Epidermal melanocyte (primary cell): Measurements from ENCODE around the gene GALNT6.

Experiments
- DNase-seq: peaks from one replicate; pipeline ENCODE4 v3.0.0; 2011; ENCODE audit warnings: low spot score; ENCODE audit not compliant: insufficient read length

The GALNT6 gene

GRCh38 chr12:51391283-51392123 lies at the start of gene GALNT6:
GALNT6 (minus strand) TSS chr12:51391406; CDS start chr12:51379781, 11,625 bp downstream.
- no peak for DNase-seq

GRCh38 chr12:51439330-51439729 lies 48.1 kb upstream of the GALNT6 start:
- DNase-seq, result no peak

GRCh38 chr12:51437431-51437830 lies 46.2 kb upstream of the GALNT6 start:
- DNase-seq, result no peak

GRCh38 chr12:51434305-51434704 lies 43.1 kb upstream of the GALNT6 start:
- no peak for DNase-seq

- no peak for DNase-seq
Measured at GRCh38 chr12:51432921-51433320, 41.7 kb upstream of the GALNT6 start.

- no peak for DNase-seq
Measured at GRCh38 chr12:51430196-51430895, 39.1 kb upstream of the GALNT6 start.

GRCh38 chr12:51429700-51430099 lies 38.5 kb upstream of the GALNT6 start:
- DNase-seq, result no peak

- DNase-seq, result no peak
Measured at GRCh38 chr12:51428256-51428655, 37.0 kb upstream of the GALNT6 start.

GRCh38 chr12:51424662-51425539 lies 33.7 kb upstream of the GALNT6 start, which contains the start of gene SLC4A8:
SLC4A8 (plus strand) TSS chr12:51424831; CDS start chr12:51424988, 157 bp downstream.
- peak; percentile 84 for DNase-seq

- DNase-seq, result no peak
Measured at GRCh38 chr12:51424094-51424661, 33.0 kb upstream of the GALNT6 start.

GRCh38 chr12:51421266-51421884 lies 30.2 kb upstream of the GALNT6 start:
- DNase-seq, result peak; percentile 53

- no peak for DNase-seq
Measured at GRCh38 chr12:51419425-51420193, 28.4 kb upstream of the GALNT6 start.

GRCh38 chr12:51417826-51418225 lies 26.6 kb upstream of the GALNT6 start:
- no peak for DNase-seq

GRCh38 chr12:51415931-51416330 lies 24.7 kb upstream of the GALNT6 start:
- DNase-seq, result no peak

- no peak for DNase-seq
Measured at GRCh38 chr12:51413791-51414190, 22.6 kb upstream of the GALNT6 start.

- no peak for DNase-seq
Measured at GRCh38 chr12:51413149-51413548, 21.9 kb upstream of the GALNT6 start.

GRCh38 chr12:51409846-51410245 lies 18.6 kb upstream of the GALNT6 start:
- no peak for DNase-seq

- no peak for DNase-seq
Measured at GRCh38 chr12:51407604-51408003, 16.4 kb upstream of the GALNT6 start.

- DNase-seq, result no peak
Measured at GRCh38 chr12:51406859-51407258, 15.7 kb upstream of the GALNT6 start.

- no peak for DNase-seq
Measured at GRCh38 chr12:51406290-51406689, 15.1 kb upstream of the GALNT6 start.
